Measurements from ENCODE around the gene STX2.

GRCh38 chr12:130764475-130765185, 74.4 kb downstream of the STX2 start:
- no peak for TF ChIP-seq CTCF (conservative IDR thresholded peaks at IDR 0.05 in 1 of 2, IDR thresholded peaks at IDR 0.05 in 1 of 2; ENCODE audit: low read depth in 1 of 2, low read length in 2 of 2)
- no peak for TF ChIP-seq EZH2 (IDR thresholded peaks at IDR 0.05; ENCODE audit: low read length, missing control alignments)
